AG08396 (cell line): ENCODE results near the gene SV2B.

Experiments
- DNase-seq: peaks from one replicate; pipeline ENCODE4 v3.0.0; 2012; ENCODE audit warnings: low spot score, mixed read lengths

Gene SV2B

DNA sequence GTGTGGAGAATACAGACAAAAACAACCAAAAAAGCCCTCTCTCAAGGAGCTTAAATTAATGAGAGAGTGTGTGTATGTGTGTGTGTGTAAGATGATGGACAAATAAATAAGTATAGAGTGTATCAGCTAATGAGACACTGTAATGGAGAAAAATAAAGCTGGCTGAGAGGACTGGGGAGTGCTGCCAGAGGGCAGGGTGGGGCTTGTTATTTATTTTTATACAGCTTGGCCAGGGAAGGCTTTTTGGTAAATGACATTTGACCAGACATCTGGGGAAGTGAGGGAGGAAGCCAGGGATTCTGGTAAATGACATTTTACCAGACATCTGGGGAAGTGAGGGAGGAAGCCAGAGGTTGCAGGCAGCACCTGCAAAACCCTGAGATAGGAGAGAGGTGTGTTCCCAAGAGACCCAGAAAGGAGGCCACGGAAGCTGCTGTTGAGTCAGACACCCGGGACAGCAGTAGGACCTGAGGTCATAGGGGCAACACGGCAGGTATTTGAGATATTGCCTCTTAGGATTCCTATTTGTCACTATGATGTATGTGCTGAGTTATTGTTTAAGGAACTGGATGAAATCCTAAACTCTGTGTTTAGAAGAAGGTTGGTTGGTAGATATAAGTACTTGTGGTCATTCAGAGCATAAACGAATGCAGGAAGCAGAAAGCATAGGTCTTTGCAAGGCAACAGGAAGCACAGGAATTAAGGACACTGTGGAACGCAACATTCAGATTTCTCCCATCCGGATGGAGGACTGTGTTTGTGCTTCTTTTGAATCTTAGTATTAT lies 2.7 kb downstream of the SV2B start:
- no peak for DNase-seq

DNA sequence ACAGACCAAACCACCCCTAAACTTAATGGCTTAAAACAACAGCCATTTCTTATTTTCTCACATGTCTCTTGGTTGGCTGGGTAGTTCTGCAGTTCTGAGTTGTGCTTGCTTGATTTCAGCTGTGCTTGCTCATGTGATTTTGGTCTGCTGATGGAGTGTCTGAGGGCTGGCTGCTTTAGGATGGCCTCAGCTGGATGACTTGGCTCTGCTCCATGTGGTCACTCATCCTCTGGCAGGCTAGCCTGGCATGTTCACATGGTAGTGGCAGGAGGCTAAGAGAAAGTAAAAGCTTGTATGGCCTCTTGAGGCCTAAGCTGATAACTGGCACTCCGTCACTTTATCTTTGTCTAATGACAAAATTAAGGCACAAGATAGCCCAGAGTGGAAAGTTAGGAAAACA lies 4.1 kb downstream of the SV2B start:
- no peak for DNase-seq

DNA sequence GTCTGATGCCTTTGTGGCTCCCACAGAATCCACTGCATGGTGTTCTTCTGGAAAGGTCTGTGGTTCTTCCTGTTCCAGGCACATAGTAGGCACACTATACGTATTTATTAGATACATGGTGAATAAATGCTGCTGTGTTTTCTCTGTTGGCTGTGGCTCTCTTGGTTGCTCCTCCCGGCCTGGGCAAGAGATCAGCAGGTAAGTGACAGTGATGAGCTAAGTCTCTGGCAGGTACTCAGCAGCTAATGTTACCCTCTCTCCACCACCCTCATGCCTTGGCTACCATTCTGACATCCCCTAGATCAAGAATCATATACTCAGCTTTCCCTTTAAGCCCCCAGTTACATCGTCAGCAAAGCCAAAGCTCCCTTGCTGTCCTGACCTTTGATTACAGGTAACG lies 8.4 kb downstream of the SV2B start:
- DNase-seq: no peak

DNA sequence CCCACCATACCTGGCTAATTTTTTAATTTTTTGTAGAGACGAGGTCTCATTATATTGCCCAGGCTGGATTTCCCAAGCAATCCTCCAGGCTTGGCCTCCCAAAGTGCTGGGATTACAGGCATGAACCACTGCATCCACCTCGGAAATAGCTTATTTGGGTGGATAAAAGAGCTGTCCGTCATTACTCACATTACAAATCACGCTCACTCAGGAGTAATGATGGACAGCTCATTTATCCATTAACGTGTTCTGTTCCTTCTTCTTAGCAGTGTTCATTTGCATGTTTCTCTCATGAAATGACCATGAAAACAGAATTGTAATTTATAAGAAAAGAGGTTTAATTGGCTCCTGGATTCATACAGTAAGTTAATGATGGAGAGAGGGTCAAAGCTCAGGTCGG lies 9.8 kb downstream of the SV2B start:
- no peak for DNase-seq

DNA sequence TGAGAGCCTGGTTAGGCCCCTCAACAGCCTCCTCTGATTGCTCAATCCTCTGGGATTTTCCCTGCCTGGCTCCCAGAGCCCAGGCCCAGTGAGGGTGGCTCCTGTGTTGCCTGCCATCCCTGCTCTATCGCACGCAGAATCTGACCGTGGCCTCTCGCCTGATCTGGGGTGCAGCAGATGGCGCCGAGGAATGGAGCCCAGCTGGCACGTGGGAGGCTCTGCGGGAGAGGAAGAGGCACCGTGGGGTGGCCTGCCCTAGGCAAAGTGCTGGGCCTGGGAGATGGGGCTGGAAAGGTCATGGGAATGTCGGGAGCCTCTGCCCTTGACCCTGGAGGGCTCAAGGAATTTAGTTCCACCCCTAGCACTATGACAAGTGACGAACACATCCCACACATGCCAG lies 10.3 kb downstream of the SV2B start:
- DNase-seq: no peak

DNA sequence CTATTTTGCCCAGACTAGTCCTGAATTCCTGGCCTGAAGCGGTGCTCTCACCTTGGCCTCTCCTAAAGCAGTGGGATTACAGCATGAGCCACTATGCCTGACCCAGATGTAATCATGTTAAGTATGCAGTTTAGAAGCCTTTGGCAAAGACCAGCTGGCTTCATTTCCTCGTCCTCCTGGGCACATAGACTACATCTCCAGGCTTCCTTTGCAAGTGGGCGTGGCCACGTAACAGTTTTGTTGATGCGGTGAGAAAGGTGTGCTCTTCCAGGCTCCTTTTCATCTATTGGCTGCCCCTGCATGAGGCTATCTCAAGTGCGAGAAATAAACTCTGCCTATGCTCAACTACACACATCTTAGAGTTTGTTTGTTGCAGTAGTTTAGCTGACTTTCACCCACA lies 13.0 kb downstream of the SV2B start:
- DNase-seq: no peak

DNA sequence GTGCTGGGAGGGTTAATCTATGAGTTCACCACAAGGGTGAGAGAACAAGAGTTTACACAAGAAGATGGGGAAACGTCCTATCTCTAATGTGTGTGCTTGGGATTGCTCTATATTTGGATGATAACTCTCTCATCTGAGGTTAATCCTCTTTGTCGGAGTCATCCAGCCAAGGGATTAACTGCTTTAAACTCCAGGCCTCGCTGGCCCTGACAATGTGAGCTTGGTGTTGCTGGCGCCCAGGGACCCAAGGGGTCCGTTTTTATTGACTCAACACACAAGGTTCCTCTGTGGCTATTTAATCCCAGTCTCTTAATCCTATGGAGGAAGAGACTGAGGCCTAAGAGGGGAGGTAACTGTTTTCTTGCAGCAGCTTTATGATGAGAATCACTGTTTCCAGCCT lies 14.2 kb downstream of the SV2B start:
- no peak for DNase-seq

DNA sequence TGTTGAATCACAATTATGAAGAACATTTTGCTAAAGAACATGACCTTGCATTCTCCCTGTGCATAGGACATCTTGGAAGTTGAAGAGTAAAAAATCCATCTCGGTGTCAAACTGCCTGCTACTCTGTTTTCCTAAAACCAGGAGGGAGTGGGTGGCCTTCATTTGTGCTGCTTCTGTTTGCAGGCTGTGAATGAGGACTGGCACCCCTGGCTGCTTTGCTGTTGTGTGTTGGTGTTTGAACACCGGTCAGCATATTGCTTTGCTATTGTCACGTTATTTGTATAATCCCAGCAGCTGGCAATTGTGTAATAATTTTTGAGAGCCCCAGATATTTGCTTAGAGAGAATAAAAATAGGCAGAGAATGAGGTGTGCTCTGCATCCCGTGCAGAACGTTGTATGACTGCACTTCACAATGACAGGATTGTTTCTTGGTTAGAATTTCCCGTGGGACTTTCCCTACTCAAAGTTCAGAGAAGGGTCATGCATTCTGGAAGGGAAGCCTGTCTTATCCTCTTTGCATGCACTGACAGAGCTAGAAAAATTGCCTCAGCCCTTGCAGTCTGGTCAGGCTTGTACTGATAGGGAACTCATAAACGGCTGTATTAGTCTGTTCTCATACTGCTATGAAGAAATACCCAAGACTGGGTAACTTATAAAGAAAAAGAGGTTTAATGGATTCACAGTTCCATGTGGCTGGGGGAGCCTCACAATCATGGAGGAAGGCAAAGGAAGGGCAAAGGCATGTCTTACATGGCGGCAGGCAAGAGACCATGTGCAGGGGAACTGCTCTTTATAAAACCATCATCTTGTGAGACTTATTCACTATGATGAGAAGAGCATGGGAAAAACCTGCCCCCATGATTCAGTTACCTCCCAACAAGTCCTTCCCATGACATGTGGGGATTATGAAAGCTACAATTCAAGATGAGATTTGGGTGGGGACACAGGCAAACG lies 16.3 kb downstream of the SV2B start:
- no peak for DNase-seq

DNA sequence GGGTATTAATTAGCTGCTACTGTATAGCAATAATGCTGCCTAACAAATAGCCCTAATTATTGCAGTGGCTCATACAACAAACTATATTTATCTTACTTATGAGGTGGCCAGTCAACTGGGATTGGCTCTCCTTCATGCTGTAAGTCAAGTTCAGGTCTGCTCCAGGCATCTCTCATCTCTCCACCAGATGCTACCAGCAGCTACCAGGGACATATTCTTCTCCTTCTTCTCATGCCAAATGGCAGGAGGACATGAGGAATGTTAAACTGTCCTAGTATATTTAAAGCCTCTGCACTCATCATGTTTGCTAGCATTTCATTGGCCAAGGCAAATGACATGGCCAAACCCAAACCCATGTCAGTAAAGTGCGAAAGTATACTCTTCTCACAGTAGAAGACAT lies 17.3 kb downstream of the SV2B start:
- DNase-seq: no peak

DNA sequence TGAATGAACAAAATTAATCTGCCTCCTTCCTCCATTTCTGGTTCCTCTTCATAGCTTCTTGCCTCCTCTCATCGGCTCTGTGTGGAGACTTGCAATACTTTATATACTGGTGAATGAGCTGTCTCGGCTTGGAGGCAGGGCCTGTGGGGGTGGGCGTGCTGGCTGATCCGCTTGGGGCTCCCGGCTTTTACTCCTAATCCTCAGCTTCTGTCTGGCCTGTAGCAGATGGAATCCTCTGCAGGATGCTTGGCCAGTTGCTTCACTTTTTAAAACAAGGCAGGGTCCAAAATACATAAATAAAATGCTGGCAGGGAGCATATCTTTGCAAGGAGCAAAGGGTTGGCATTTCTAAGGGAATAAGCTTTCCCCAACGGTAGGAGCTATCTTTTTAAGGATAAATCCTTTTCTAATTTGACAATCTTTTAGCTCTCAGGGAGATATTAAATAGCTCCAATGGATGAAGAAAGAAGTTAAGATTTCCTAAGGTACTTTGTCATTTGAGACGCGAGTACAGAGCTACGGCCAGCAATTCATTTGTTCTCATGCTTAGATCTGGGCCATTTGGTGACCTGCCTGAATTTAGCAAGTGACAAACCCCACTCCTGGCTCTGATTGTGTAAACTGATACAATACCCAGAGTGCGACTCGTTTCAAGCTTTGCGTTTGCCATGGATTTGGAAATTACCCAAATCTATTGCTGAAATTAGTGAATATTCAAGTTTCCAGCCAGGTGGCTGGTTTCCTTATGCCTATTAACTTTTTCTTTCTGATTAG lies 18.9 kb downstream of the SV2B start:
- DNase-seq: no peak

DNA sequence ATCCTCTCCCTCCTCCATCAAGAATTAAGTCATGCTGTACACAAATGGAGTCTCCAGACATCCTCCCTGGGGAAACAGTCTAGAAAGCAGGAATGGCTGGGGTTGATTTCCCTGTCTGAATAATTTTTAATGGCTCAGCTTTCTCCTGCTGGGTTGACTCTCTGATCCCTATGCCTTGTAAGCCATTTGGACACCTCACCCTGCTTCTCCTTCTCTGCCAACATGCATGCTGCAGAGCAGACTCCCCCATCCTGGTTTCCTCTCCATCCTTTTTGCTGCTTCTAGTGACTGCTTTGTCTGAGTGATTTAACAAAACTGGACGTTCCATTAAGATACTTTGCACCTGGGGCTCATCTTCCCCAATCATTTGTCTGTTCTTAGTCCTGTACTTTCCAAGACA lies 22.2 kb downstream of the SV2B start:
- no peak for DNase-seq

DNA sequence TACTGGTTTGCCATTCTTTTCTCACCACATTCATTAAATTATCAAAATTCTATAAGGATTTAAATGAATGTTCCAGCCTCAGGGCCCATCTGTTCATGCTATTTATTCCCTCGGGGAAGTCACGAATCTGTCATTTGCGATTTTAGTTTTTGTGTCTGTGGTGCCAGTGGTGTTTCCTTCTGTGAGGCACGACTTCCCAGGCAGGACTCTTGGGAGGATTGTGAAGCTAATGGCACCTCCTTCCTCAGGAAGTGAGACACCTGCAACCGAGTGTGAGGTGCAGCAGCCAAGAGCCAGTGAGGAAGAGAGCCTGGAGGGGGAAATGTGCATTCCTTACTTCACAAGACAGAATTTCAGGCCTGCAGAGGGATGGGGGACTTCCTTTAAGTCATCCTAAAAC lies 24.1 kb downstream of the SV2B start:
- no peak for DNase-seq

DNA sequence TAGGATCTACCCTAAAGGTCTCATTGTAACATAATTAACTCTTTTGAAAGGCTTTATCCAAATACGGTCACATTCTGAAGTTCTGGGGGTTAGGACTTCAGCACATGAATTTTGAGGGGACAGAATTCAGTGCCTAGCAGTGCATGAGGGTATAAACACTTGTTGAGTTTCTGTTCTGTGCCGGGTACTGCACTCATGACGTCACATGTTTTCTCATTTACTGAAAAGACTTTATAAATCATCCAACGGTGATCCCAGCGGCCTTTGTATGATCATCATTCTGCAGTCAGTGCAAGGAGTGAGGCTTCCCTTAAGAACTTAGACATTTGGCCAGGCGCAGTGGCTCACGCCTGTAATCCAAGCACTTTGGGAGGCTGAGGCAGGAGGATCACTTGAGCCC lies 25.1 kb downstream of the SV2B start:
- DNase-seq: no peak

DNA sequence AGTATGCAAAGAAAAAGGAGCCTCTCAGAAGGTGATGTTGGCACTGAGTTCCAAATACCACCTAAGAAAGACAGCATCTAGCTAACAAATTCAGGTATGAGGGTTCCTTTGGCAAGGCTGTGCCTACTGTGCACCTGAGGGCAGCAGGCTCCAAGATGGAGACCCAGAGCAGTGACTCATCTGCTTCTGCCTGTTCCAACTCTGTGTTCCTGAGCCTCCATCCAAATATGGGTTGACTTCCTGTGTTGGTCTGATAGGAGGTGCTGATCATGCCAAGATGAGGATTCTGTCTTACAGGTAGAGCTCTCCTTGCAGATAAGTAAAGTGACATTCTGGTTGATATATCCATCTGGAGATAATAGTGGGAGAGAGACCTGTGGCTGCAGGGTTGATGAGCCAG lies 26.0 kb downstream of the SV2B start:
- no peak for DNase-seq

DNA sequence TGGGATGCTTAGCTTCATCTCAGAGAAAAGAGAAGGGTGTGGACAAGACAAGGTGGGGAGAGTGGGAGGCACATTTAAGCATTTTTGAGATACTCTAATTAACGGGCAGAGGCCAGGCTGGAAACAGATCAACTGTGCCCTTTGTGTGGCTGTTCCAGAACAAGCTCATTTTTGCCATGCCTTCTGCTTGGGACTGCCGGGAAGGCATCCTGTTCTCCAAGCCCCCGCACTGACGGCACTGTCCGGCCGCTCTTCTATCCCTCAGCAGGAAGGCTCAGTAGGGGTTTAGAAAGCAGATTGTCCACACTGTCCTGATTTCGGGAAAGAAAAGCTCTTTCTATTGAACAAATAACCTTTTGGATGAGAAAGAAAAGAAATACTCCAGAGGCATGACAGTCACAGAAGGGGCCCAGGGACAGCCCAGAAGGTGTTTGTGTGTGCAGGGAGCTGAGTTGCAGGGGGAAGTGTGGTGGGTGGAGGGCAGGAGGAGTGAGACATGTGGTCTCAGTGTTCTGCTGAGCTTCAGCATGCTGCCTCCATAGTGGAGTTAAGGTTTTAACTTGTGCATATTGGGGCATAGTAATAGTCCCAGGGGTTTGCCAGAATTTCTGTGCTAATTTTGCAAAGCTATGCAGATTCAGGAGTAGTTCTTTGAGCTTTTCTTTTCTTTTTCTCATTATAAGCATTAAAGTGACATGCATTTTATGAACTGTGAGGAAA lies 27.3 kb downstream of the SV2B start:
- DNase-seq: no peak

DNA sequence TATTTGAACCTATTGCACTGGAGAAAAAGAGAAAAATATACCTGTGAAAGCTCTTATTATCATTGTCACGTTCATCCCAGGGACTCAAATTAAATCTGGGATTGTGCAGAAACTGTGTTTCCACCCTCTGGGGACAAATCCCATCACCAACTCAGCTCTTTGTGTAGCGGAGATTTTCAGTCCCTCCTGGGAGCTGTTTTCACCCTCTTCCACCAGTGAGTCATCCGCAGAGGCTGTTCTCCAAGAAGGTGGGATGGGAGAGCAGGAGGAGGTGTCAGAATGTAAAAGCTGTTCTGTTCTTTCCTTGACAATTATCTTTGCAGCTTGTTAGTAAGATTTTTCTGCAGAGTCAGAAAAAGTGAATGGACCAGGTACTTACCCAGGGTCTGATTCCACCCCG lies 28.0 kb downstream of the SV2B start:
- DNase-seq: no peak

DNA sequence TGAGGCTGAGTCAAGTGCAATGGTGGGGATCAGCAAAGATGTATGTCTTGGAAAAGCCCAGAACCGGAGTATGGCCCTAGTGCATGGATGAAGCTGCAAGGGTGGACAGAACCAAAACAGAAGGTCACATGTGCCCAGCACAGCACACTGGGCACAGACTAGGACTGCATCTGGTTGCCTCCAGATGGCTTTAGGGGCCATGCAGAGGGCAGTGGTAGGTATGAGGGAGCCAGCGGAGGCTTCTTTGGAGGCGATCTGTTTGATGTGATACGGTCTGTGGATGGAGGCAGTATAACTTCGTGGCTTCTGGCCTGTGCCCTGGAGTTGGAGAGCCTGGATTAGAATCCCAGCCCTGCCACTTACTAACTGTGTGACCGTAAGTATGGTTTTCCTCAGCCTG lies 29.4 kb downstream of the SV2B start:
- DNase-seq: no peak

DNA sequence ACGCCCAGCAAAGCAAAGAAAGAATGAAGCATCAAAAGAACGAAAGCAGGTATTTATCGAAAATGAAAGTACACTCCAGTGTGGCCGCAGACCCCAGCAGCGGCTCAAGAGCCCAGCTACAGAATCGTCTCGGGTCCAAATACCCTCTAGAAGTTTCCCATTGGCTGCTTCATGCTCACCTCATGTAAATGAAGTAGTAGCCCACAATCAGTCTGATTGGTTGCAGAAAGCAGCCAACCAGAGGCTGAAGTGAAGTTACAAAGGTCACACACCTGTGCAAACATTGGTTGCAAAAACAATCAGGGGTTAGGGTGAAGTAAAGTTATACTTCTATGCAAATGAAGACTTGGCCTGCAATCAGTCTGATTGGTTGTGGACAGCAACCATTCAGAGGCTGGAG lies 32.0 kb downstream of the SV2B start:
- no peak for DNase-seq

DNA sequence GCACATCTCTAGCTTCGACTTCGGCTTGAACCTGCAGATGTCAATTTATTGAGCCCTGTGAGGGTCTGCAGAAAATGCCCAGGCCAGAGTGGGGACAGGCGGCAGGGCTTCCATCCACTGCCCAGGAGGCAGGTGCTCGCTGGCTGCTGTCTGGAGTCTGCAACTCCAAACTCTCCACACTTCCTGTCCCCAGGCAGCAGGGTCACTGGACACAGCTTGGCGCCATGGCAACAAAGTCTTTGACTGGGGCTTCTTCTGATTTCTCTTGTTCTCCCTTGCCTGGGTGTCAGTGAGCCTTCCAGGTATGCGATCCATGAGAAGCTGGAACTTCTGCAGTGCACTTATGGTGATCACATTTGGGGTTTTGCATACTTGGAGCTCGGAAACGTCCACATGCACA lies 33.5 kb downstream of the SV2B start:
- DNase-seq: no peak

DNA sequence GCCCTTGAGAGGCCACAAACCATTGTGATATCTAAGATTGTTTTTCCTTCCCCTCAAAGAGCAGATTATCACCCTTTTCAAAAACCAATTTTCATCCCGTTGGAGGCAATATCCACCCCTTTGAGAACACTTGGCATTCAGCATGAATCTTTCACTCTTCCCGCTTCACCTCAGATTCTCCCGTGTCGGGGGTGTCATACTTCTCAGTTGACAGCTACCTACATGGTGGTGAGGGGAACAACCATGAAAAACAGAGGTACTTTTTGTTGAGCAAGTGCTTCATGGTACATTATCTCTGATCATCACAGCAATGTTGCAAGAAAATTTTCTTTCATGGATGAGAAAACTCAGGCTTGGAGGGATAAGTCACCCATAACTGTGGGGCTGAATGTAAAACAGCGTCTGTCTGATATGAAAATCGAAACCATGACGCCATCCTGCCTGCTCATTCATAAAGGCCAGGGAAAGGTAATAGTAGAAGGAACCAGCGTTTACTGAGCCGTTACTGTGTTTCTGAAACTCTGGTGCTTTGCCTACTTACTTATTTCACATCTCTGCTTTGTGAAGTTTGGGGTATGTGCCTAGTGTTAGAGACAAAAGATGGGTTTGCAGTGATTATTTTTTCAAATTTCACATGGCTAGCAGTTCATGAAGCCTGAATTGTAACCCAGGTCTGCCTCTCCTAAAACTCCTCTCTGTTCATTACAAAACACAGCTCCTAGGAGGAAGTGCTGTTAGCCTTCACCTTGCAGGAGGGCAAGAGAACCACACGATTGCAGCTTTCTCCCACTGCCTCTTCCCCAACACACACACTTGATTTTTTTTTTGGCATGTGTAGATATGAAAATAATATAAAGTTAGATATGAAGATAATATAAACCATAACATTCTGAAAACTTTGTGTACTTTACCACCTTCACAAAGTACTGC lies 35.4 kb downstream of the SV2B start:
- no peak for DNase-seq

DNA sequence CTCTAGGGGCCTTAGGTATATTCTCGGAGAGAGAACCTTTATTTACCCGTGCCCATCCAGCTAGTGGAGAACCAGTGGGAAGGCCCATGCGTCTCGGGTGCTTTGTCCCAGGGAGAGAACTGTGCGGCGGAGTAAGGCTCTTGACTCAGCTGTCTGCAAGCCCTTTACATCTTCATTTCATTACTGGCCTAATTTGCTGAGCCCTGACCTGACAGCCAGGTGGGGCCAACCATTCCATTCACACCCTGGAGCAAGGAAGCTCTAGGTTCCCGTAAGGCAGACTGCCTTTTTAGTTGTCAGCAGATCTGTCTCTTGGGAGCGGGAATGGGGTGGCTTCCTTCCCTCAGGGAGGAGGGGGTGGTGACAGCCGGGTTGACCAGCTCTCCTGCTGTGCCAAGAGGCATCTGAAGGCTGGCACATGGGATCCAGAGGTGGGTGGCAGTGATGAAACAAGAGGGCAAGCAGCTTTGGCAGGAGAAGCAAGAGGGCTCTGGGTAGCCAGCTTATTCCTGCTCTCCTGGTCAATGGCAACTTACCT lies 36.4 kb downstream of the SV2B start:
- no peak for DNase-seq
